ENCODE data around the gene IL1F10.

IL1F10 gene, protein sequence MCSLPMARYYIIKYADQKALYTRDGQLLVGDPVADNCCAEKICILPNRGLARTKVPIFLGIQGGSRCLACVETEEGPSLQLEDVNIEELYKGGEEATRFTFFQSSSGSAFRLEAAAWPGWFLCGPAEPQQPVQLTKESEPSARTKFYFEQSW

DNA sequence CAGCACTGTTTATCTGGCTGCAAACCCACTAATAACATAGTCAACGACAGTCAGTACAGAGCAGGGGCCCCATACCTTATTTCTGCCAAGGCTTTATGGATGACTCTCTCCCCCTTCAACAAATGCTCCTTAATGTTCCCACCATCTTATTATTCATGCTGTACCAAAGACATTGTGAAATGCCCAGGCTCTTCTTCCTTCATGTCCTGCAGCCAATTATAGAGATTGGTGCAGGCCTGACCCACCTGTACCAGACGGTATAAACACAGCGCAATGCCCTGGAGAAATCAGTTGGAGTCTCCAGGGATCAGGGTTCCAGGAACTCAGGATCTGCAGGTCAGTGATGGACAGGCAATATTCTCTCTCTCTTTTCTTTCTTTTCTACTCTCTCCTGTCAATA lies at the start of gene IL1F10:
Gene IL1F10 (plus strand): TSS at position 290 of the 400 bp plus-strand sequence. CDS start 4,769 bp downstream, outside the sequence.
- Histone ChIP-seq H3K4me1 (ENCODE audit: control insufficient read depth, insufficient read depth, low read length) (no peaks in the 10 kb centered on the region), H3K27me3 (ENCODE audit: control insufficient read depth, insufficient read depth, low read length) (peaks cover 5% of the 10 kb centered on the region), H3K4me3 (ENCODE audit: low read depth, low read length) (no peak within 1 kb of the TSS), H3K9ac (ENCODE audit: low read depth, low read length) (no peak within 1 kb of the TSS), H3K36me3 (ENCODE audit: control insufficient read depth, insufficient read depth, low read length) (no peaks in the 10 kb centered on the region), H3K9me3 (ENCODE audit: control insufficient read depth, insufficient read depth, low read length) (no peaks in the 10 kb centered on the region)

DNA sequence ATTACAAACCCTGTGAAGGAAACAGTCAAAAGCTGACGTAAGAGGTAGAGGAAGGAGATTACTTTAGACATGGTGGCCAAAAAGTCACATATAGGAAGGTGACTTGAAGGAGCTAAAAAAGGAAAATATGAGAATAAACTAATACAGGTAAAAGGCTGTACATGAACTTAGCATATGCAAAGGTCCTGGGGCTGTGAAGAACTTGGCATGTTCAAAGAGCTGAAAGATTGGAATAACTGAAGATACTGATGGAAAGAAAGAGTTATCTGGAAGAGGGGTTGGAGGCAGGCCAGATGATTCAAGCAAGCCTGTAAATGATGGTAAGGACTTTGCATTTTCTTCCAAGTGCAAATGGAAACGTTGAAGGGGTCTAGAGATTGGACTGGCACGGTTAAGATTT lies 49.3 kb upstream of the IL1F10 start:
- Histone ChIP-seq H3K9ac (ENCODE audit: low read depth, low read length) (no peak overlapping the region), H3K4me1 (ENCODE audit: control insufficient read depth, insufficient read depth, low read length) (no peaks in the 10 kb centered on the region), H3K9me3 (ENCODE audit: control insufficient read depth, insufficient read depth, low read length) (no peaks in the 10 kb centered on the region), H3K4me3 (ENCODE audit: low read depth, low read length) (no peak overlapping the region), H3K27me3 (ENCODE audit: control insufficient read depth, insufficient read depth, low read length) (no peaks in the 10 kb centered on the region), H3K36me3 (ENCODE audit: control insufficient read depth, insufficient read depth, low read length) (no peaks in the 10 kb centered on the region)

DNA sequence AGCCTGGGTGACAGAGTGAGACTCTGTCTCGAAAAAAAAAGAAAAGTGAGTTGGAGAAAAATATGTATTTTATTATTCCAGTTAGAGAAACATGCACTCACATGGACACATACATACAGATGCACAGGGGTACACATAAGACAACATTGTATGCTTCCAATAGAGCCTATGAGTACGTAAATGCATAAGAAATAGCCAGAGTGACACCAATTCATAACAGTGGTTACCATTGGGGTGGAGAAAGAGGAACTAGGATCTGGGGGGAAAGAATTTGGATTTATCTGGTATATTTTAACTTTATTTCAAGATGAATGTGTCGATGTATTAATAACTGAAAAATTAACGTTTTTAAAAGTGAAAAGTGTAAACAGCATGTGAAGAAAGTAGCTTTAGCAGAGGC lies 46.5 kb upstream of the IL1F10 start:
- H3K27me3 ChIP-seq (ENCODE audit: control insufficient read depth, insufficient read depth, low read length), result no peaks in the 10 kb centered on the region
- H3K9ac ChIP-seq (ENCODE audit: low read depth, low read length), result no peak overlapping the region
- no peak overlapping the region for H3K4me3 ChIP-seq (ENCODE audit: low read depth, low read length)
- H3K4me1 ChIP-seq (ENCODE audit: control insufficient read depth, insufficient read depth, low read length), result no peaks in the 10 kb centered on the region
- H3K36me3 ChIP-seq (ENCODE audit: control insufficient read depth, insufficient read depth, low read length), result no peaks in the 10 kb centered on the region
- no peaks in the 10 kb centered on the region for H3K9me3 ChIP-seq (ENCODE audit: control insufficient read depth, insufficient read depth, low read length)

DNA sequence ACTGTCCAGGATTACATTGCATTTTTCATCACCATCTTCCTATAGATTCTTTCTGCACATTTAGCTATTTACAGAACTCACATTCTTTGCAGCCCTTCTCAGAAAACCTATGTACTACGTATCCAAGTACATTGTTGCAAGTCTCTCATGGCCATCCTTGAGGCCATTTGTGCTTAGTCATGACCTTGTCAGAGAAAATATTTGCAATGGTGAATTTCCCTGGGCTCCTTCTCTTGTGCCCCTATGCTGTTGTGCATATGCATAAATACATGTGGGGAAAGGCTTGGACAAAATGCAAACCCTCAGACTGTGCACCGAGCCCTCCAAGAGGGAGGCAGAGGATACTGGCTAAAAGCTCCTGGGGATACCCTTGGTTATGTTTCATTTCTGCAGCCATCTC lies 43.0 kb upstream of the IL1F10 start:
- Histone ChIP-seq H3K9ac (ENCODE audit: low read depth, low read length) (no peak overlapping the region), H3K36me3 (ENCODE audit: control insufficient read depth, insufficient read depth, low read length) (no peaks in the 10 kb centered on the region), H3K4me3 (ENCODE audit: low read depth, low read length) (no peak overlapping the region), H3K27me3 (ENCODE audit: control insufficient read depth, insufficient read depth, low read length) (no peaks in the 10 kb centered on the region), H3K9me3 (ENCODE audit: control insufficient read depth, insufficient read depth, low read length) (no peaks in the 10 kb centered on the region), H3K4me1 (ENCODE audit: control insufficient read depth, insufficient read depth, low read length) (no peaks in the 10 kb centered on the region)

DNA sequence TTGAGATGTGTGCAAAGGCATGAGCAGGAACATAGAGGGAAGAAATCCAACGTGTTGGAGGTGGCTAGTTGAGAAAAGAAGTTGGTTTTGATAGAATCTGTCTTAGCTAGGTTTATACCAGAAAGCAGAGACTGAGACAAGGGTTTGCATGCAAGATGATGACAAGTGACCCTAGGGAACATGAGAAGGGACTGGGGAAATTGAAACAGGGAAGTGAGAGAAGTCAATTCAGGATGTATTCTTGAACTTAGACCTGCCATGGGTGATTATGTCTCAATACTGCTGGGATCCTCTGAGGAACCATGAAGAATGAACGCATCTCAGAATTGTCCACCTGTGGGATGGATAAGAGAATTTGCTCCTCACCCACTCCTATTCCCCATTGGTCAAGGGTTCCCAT lies 42.0 kb upstream of the IL1F10 start:
- no peak overlapping the region for H3K4me3 ChIP-seq (ENCODE audit: low read depth, low read length)
- no peak overlapping the region for H3K9ac ChIP-seq (ENCODE audit: low read depth, low read length)
- no peaks in the 10 kb centered on the region for H3K36me3 ChIP-seq (ENCODE audit: control insufficient read depth, insufficient read depth, low read length)
- no peaks in the 10 kb centered on the region for H3K9me3 ChIP-seq (ENCODE audit: control insufficient read depth, insufficient read depth, low read length)
- no peaks in the 10 kb centered on the region for H3K4me1 ChIP-seq (ENCODE audit: control insufficient read depth, insufficient read depth, low read length)
- peaks cover 2% of the 10 kb centered on the region for H3K27me3 ChIP-seq (ENCODE audit: control insufficient read depth, insufficient read depth, low read length)

DNA sequence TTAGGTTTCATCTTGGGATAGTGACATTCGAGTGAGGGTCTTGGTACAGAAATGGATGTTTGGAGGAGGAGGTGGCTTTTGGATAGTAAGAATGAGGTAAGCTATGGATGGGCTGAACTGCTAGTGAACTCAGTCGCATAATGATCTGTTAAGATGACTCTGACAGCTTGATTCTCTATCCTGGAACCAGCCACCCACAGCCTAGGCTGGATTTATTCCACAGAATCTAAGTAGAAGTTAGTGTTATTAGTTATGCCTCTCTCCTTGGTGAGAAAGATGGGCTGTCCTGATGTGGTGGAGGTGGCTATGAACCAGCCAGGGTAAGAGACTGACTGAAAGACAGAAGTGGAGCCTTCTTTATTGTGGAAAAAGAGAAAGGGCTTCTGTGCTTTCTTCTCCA lies 40.1 kb upstream of the IL1F10 start:
- Histone ChIP-seq H3K36me3 (ENCODE audit: control insufficient read depth, insufficient read depth, low read length) (no peaks in the 10 kb centered on the region), H3K27me3 (ENCODE audit: control insufficient read depth, insufficient read depth, low read length) (peaks cover 2% of the 10 kb centered on the region), H3K4me3 (ENCODE audit: low read depth, low read length) (no peak overlapping the region), H3K4me1 (ENCODE audit: control insufficient read depth, insufficient read depth, low read length) (no peaks in the 10 kb centered on the region), H3K9me3 (ENCODE audit: control insufficient read depth, insufficient read depth, low read length) (no peaks in the 10 kb centered on the region), H3K9ac (ENCODE audit: low read depth, low read length) (no peak overlapping the region)

DNA sequence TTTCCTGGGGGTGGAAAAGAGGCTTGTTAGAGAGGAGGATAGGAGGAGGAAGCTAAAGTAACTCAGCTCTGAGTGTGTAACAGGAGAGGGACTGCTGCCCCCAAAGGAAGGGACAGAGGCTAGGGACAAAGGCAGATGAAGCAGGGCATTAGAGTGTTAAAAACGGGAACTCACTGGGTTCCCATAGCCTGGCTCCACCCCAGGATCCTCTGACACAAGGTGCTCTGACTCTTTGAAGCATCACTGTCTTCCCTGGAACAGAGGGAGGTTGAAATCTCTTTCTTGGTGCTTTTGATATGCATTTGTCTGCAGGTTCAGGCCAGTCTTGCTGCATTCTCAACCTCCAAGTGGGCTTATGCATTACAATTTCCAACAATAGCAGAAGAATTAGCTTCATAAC lies 39.7 kb upstream of the IL1F10 start:
- Histone ChIP-seq H3K27me3 (ENCODE audit: control insufficient read depth, insufficient read depth, low read length) (peaks cover 2% of the 10 kb centered on the region), H3K4me3 (ENCODE audit: low read depth, low read length) (no peak overlapping the region), H3K36me3 (ENCODE audit: control insufficient read depth, insufficient read depth, low read length) (no peaks in the 10 kb centered on the region), H3K4me1 (ENCODE audit: control insufficient read depth, insufficient read depth, low read length) (no peaks in the 10 kb centered on the region), H3K9ac (ENCODE audit: low read depth, low read length) (no peak overlapping the region), H3K9me3 (ENCODE audit: control insufficient read depth, insufficient read depth, low read length) (no peaks in the 10 kb centered on the region)

DNA sequence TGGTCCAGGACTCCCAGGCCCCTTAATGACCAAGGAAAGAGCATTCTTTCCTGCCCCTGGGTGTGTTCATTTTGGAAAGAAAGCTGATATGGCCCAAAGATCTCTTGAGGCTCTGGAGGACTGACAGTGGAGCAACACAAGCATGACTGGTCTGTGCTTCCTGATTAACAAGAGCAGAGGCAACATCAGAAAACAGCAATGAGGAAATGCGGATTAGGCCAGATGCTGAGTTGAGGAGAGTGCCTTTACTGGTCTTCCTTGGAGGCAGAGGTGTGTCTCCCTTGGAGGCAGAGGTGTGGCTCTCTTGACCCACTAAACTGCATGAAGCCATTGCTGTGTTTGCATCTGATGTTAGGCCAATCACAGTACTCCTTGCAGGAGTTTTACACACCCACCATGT lies 35.0 kb upstream of the IL1F10 start:
- Histone ChIP-seq H3K4me3 (ENCODE audit: low read depth, low read length) (no peak overlapping the region), H3K27me3 (ENCODE audit: control insufficient read depth, insufficient read depth, low read length) (peaks cover 2% of the 10 kb centered on the region), H3K9ac (ENCODE audit: low read depth, low read length) (no peak overlapping the region), H3K4me1 (ENCODE audit: control insufficient read depth, insufficient read depth, low read length) (no peaks in the 10 kb centered on the region), H3K36me3 (ENCODE audit: control insufficient read depth, insufficient read depth, low read length) (no peaks in the 10 kb centered on the region), H3K9me3 (ENCODE audit: control insufficient read depth, insufficient read depth, low read length) (no peaks in the 10 kb centered on the region)

DNA sequence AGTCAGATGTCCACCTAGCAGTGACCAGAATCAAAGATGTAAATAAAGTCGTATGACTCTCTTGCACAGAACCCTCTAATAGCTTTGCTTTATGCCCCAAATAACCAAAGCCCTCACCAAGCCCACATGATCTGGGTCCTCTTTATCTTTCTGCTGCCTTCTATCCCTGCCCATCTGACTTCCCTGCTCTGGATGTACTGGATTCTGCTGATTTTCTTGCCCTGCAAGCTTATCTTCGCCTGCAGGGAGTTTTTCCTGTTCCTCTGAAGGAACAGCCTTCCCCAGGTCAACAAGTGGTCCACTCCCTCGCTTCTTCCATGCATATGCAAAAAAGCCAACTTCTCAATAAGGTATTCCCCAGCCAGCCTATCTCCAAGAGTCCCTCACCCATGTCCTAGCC lies 33.8 kb upstream of the IL1F10 start:
- no peaks in the 10 kb centered on the region for H3K4me1 ChIP-seq (ENCODE audit: control insufficient read depth, insufficient read depth, low read length)
- no peaks in the 10 kb centered on the region for H3K9me3 ChIP-seq (ENCODE audit: control insufficient read depth, insufficient read depth, low read length)
- H3K4me3 ChIP-seq (ENCODE audit: low read depth, low read length), result no peak overlapping the region
- H3K27me3 ChIP-seq (ENCODE audit: control insufficient read depth, insufficient read depth, low read length), result peaks cover 2% of the 10 kb centered on the region
- H3K9ac ChIP-seq (ENCODE audit: low read depth, low read length), result no peak overlapping the region
- H3K36me3 ChIP-seq (ENCODE audit: control insufficient read depth, insufficient read depth, low read length), result no peaks in the 10 kb centered on the region

DNA sequence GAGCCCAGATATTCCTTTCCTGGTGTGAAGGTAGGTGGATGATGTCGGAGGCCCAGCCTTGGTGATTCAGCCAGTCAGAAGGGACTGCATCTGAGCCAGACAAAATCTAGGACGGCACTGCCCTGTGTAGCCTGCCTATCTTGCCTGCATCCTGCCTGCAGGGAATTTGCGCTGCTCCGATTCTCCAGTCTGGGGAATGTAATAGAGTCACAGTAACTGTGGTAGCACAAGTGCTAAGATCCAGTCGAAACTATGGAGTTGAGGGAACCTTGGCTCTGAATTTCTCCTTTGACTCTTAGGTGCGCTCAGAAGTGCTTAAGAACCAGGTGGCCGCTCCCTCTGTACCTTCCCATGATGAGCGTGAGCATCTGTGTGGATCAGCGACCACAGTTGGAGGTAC lies 31.0 kb upstream of the IL1F10 start:
- Histone ChIP-seq H3K36me3 (ENCODE audit: control insufficient read depth, insufficient read depth, low read length) (no peaks in the 10 kb centered on the region), H3K9ac (ENCODE audit: low read depth, low read length) (no peak overlapping the region), H3K9me3 (ENCODE audit: control insufficient read depth, insufficient read depth, low read length) (no peaks in the 10 kb centered on the region), H3K27me3 (ENCODE audit: control insufficient read depth, insufficient read depth, low read length) (no peaks in the 10 kb centered on the region), H3K4me3 (ENCODE audit: low read depth, low read length) (no peak overlapping the region), H3K4me1 (ENCODE audit: control insufficient read depth, insufficient read depth, low read length) (no peaks in the 10 kb centered on the region)

DNA sequence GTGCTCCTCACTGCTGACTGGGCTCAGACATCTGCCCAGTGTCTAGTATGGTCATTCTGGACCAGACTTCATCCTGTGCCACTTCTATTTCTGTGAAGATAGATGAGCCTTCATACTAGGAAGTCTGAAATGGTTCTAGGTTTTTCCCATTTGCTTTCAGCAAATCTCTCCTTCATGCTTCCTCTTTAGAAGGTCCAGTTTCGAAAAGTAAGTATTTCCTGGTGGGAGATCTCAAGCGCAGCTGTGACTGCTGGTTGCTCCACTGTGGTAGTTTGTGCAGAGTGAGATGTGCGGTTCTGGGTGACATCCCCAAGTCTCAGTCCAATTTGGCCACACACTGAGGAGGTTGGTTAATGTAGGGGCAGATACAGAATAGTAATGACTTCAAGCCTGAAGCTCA lies 29.5 kb upstream of the IL1F10 start:
- Histone ChIP-seq H3K4me1 (ENCODE audit: control insufficient read depth, insufficient read depth, low read length) (no peaks in the 10 kb centered on the region), H3K36me3 (ENCODE audit: control insufficient read depth, insufficient read depth, low read length) (no peaks in the 10 kb centered on the region), H3K9ac (ENCODE audit: low read depth, low read length) (no peak overlapping the region), H3K9me3 (ENCODE audit: control insufficient read depth, insufficient read depth, low read length) (no peaks in the 10 kb centered on the region), H3K27me3 (ENCODE audit: control insufficient read depth, insufficient read depth, low read length) (no peaks in the 10 kb centered on the region), H3K4me3 (ENCODE audit: low read depth, low read length) (no peak overlapping the region)

DNA sequence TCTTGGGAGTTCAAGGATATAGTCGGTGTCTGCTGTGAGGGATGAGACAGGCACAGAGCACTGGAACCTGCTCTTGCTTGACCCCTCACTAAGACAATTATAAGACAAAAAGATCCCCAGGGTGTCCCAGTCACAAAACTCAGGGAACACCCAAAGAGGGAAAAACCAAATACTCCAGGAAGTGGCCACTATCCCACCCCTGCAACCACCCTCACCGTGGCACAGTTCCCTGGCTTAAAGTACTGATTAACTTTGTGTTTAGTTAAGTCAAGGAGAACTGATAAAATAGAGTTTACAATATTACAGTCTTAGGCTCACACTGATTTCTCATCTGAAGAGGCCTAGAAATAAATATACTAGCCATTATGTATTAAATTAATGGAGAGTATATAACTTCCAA lies 28.6 kb upstream of the IL1F10 start:
- Histone ChIP-seq H3K4me1 (ENCODE audit: control insufficient read depth, insufficient read depth, low read length) (no peaks in the 10 kb centered on the region), H3K36me3 (ENCODE audit: control insufficient read depth, insufficient read depth, low read length) (no peaks in the 10 kb centered on the region), H3K4me3 (ENCODE audit: low read depth, low read length) (no peak overlapping the region), H3K9me3 (ENCODE audit: control insufficient read depth, insufficient read depth, low read length) (no peaks in the 10 kb centered on the region), H3K9ac (ENCODE audit: low read depth, low read length) (no peak overlapping the region), H3K27me3 (ENCODE audit: control insufficient read depth, insufficient read depth, low read length) (no peaks in the 10 kb centered on the region)

Measured in iPS-15b (cell line).